Measurements from ENCODE around the gene PLIN4. TPM values are rescaled to one million over a fixed set of nuclear protein-coding genes. Genes with fewer than 3 reads are reported as not detected.
"Not testable (repeated sequence)": the region's sequence is repeated elsewhere in the genome, so short reads cannot be mapped to it uniquely, and the experiment has no call there.

The PLIN4 gene
- total and polyA plus RNA-seq, 2 donors (not counting 3 experiments of a cell fraction or from before 2014, with no cell fraction given): 0.01 TPM; not detected in 1

DNA sequence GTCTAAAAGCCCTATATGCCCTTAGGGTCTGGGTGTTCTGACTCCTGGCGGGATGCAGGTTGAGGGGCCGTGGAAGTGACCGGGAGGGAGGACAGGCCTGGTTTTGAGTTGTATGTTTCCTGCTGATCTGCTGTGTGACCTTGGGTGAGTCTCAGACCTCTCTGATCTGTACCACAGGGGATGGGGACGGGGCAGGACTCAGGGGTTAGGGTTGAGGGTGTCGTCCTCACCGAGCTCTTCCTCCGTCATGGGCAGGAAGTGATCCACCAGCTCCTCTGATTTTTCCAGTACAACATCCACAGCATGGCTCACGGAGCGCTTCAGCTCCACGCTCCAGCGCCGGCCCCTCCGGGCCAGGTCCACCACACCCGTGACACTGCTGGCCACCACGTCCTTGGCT lies 10.6 kb upstream of the PLIN4 start:
- DNase-seq (ENCODE audit: low read depth, low spot score): no peak
- H3K9me1 ChIP-seq (replicated peaks; ENCODE audit: control insufficient read depth, extremely low read depth, insufficient read depth, low read length): no peaks in the 10 kb centered on the region
- no peaks in the 10 kb centered on the region for H3K79me2 ChIP-seq (ENCODE audit: control insufficient read depth, insufficient read depth, low read length)
- no peaks in the 10 kb centered on the region for H4K20me1 ChIP-seq (replicated peaks; ENCODE audit: control insufficient read depth, extremely low read depth, insufficient read depth, low read length)
- ChIA-PET POLR2A (no interaction called here), CTCF (no interaction called here)
- H3K4me2 ChIP-seq (ENCODE audit: insufficient read depth, low read length): no peak overlapping the region
- dilution Hi-C loops (cut with MboI; ENCODE audit: extremely low pct_ligation_motif_present, low sequenced_read_pairs): no loop called here
- no peaks in the 10 kb centered on the region for H3K27me3 ChIP-seq (ENCODE audit: control insufficient read depth in 2 of 2, insufficient read depth in 2 of 2, low read length in 2 of 2)
- TF ChIP-seq POLR2AphosphoS5 (IDR thresholded peaks at IDR 0.05; ENCODE audit: insufficient read depth, low read depth, low read length): no peak
- TF ChIP-seq, protein P1, sequence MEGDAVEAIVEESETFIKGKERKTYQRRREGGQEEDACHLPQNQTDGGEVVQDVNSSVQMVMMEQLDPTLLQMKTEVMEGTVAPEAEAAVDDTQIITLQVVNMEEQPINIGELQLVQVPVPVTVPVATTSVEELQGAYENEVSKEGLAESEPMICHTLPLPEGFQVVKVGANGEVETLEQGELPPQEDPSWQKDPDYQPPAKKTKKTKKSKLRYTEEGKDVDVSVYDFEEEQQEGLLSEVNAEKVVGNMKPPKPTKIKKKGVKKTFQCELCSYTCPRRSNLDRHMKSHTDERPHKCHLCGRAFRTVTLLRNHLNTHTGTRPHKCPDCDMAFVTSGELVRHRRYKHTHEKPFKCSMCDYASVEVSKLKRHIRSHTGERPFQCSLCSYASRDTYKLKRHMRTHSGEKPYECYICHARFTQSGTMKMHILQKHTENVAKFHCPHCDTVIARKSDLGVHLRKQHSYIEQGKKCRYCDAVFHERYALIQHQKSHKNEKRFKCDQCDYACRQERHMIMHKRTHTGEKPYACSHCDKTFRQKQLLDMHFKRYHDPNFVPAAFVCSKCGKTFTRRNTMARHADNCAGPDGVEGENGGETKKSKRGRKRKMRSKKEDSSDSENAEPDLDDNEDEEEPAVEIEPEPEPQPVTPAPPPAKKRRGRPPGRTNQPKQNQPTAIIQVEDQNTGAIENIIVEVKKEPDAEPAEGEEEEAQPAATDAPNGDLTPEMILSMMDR (IDR thresholded peaks at IDR 0.05; ENCODE audit: extremely low read depth in 1 of 2, insufficient read depth in 1 of 2, low read depth in 1 of 2, low read length in 2 of 2): no peak
- TF ChIP-seq MAX (IDR thresholded peaks at IDR 0.05; ENCODE audit: insufficient read depth, insufficient read length): no peak
- no peak for TF ChIP-seq FOS (IDR thresholded peaks at IDR 0.05; ENCODE audit: borderline replicate concordance, insufficient read depth, low read length)
- no peak for TF ChIP-seq JUN (IDR thresholded peaks at IDR 0.05; ENCODE audit: borderline replicate concordance, insufficient read depth, insufficient read length, low read depth)
- TF ChIP-seq MYC (IDR thresholded peaks at IDR 0.05; ENCODE audit: low read depth, low read length): no peak
- TF ChIP-seq GATA2 (IDR thresholded peaks at IDR 0.05; ENCODE audit: insufficient read depth, insufficient read length, low read depth, low read length): no peak
- no peak for TF ChIP-seq EZH2 (IDR thresholded peaks at IDR 0.05; ENCODE audit: borderline replicate concordance, low read depth, low read length, severe bottlenecking)
- TF ChIP-seq POLR2A (IDR thresholded peaks at IDR 0.05; ENCODE audit: low read depth, low read length): no peak
- intact Hi-C loops (cut with micrococcal nuclease): no loop called here
- H3K9ac ChIP-seq (replicated peaks; ENCODE audit: extremely low read depth, insufficient read depth, low read length): no peak overlapping the region
- FAIRE-seq: no peak
- no peaks in the 10 kb centered on the region for H3K36me3 ChIP-seq (ENCODE audit: control insufficient read depth in 2 of 2, extremely low read depth in 1 of 2, insufficient read depth in 2 of 2, low read length in 2 of 2)
- H3K4me3 ChIP-seq (replicated peaks in 1 of 3; ENCODE audit: insufficient read depth in 1 of 3, low read depth in 1 of 3, low read length in 3 of 3): no peak overlapping the region
- no peak overlapping the region for H2AFZ ChIP-seq (ENCODE audit: low read depth, low read length)
- H3K4me1 ChIP-seq (ENCODE audit: control insufficient read depth, extremely low read depth, insufficient read depth, low read length): no peaks in the 10 kb centered on the region
- H3K27ac ChIP-seq (ENCODE audit: insufficient read depth, low read depth, low read length): no peak overlapping the region
- no peaks in the 10 kb centered on the region for H3K9me3 ChIP-seq (replicated peaks; ENCODE audit: control insufficient read depth, insufficient read depth, low read length)
- BruUV-seq (replicated peaks): no TSS peak

DNA sequence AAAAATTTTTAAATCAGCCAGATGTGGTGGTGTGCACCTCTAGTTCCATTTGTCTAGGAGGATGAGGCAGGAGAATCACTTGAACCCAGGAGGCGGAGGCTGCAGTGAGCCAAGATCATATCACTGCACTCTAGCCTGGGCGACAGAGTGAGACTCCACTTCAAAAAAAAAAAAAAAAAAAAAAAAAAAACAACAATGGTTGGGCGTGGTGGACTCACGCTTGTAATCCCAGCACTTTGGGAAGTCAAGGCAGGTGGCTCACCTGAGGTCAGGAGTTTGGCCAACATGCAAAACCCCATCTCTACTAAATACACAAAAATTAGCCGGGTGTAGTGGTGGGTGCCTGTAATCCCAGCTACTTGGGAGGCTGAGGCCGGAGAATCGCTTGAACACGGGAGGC lies 9.1 kb upstream of the PLIN4 start:
- H3K79me2 ChIP-seq (ENCODE audit: control insufficient read depth, insufficient read depth, low read length); H2AFZ ChIP-seq (ENCODE audit: low read depth, low read length); BruUV-seq (replicated peaks); DNase-seq (ENCODE audit: low read depth, low spot score); H4K20me1 ChIP-seq (replicated peaks; ENCODE audit: control insufficient read depth, extremely low read depth, insufficient read depth, low read length); intact Hi-C loops (cut with micrococcal nuclease); H3K9me1 ChIP-seq (replicated peaks; ENCODE audit: control insufficient read depth, extremely low read depth, insufficient read depth, low read length); H3K4me2 ChIP-seq (ENCODE audit: insufficient read depth, low read length); H3K36me3 ChIP-seq (ENCODE audit: control insufficient read depth in 2 of 2, extremely low read depth in 1 of 2, insufficient read depth in 2 of 2, low read length in 2 of 2); H3K4me1 ChIP-seq (ENCODE audit: control insufficient read depth, extremely low read depth, insufficient read depth, low read length); dilution Hi-C loops (cut with MboI; ENCODE audit: extremely low pct_ligation_motif_present, low sequenced_read_pairs); H3K9ac ChIP-seq (replicated peaks; ENCODE audit: extremely low read depth, insufficient read depth, low read length); FAIRE-seq; H3K27ac ChIP-seq (ENCODE audit: insufficient read depth, low read depth, low read length); H3K27me3 ChIP-seq (ENCODE audit: control insufficient read depth in 2 of 2, insufficient read depth in 2 of 2, low read length in 2 of 2); H3K4me3 ChIP-seq (replicated peaks in 1 of 3; ENCODE audit: insufficient read depth in 1 of 3, low read depth in 1 of 3, low read length in 3 of 3); H3K9me3 ChIP-seq (replicated peaks; ENCODE audit: control insufficient read depth, insufficient read depth, low read length); POLR2A ChIA-PET: not testable (repeated sequence)
- CTCF ChIA-PET: interaction anchor here (4.8 kb wide), 1 partner anchor 259 kb away, joined by 98 read pairs; no protein-coding TSS in a partner anchor
